Body of pancreas (tissue), 4 donors: ENCODE data around the gene SEMA3A.

Experiments used
- CTCF ChIP-seq, 7 experiments: fragments of 450-650 bp in 4 of 7; fragments of 200-600 bp in 3 of 7; sonication (generic) in 3 of 7; IDR thresholded peaks; one replicate each; pipeline ENCODE4 v1.5.1; 2016 to 2019; ENCODE audit warnings: antibody characterized with exemption in 7 of 7
- POLR2A ChIP-seq, 3 donors: fragments of 450-650 bp; IDR thresholded peaks; one replicate each; pipeline ENCODE4 v1.6.1; 2016; ENCODE audit warnings: antibody characterized with exemption in 3 of 3, mild to moderate bottlenecking in 2 of 3

GRCh38 chr7:84125654-84126053, 68.9 kb downstream of the SEMA3A start:
- TF ChIP-seq CTCF (IDR thresholded peaks at IDR 0.05) = no peak
- TF ChIP-seq POLR2A (IDR thresholded peaks at IDR 0.05) = no peak
